Measurements from ENCODE around the gene LSM14A. TPM values are rescaled to one million over a fixed set of nuclear protein-coding genes. Genes with fewer than 3 reads are reported as not detected.
"Not testable (repeated sequence)": the region's sequence is repeated elsewhere in the genome, so short reads cannot be mapped to it uniquely, and the experiment has no call there.

The LSM14A gene
- polyA plus RNA-seq (ENCODE audit: insufficient read depth in 1 of 5, insufficient read length in 5 of 5, low replicate concordance in 1 of 5) = 100 to 1,000 TPM; 127 to 162 (median 159) TPM
- long read RNA-seq, donor 1, transcript LSM14A-203 (10 exons, 3,596 nt) = major isoform, 24 of 100 reads
- long read RNA-seq, donor 1, transcript LSM14A-201 (11 exons, 3,424 nt) = minor isoform, 14 of 100 reads
- long read RNA-seq, donor 1, partial matches to known transcripts = 59 of 100 reads
- long read RNA-seq, donor 1, other reads (novel, unspliced or antisense) = 0 of 100 reads
- long read RNA-seq, donor 2, transcript LSM14A-203 (10 exons, 3,596 nt) = major isoform, 10 of 112 reads
- long read RNA-seq, donor 2, transcript LSM14A-201 (11 exons, 3,424 nt) = minor isoform, 5 of 112 reads
- long read RNA-seq, donor 2, transcript LSM14A-206 (7 exons, 3,601 nt) = minor isoform, 7 of 112 reads
- long read RNA-seq, donor 2, partial matches to known transcripts = 90 of 112 reads
- long read RNA-seq, donor 2, other reads (novel, unspliced or antisense) = 0 of 112 reads
- long read RNA-seq, donor 3, transcript LSM14A-203 (10 exons, 3,596 nt) = major isoform, 10 of 58 reads
- long read RNA-seq, donor 3, transcript LSM14A-201 (11 exons, 3,424 nt) = minor isoform, 7 of 58 reads
- long read RNA-seq, donor 3, partial matches to known transcripts = 36 of 58 reads
- long read RNA-seq, donor 3, other reads (novel, unspliced or antisense) = 0 of 58 reads
- long read RNA-seq, donor 4, transcript LSM14A-203 (10 exons, 3,596 nt) = major isoform, 10 of 143 reads
- long read RNA-seq, donor 4, partial matches to known transcripts = 126 of 143 reads
- long read RNA-seq, donor 4, other reads (novel, unspliced or antisense) = 0 of 143 reads
- long read RNA-seq, donor 5, transcript LSM14A-201 (11 exons, 3,424 nt) = minor isoform, 5 of 89 reads
- long read RNA-seq, donor 5, transcript LSM14A-203 (10 exons, 3,596 nt) = major isoform, 10 of 89 reads
- long read RNA-seq, donor 5, partial matches to known transcripts = 68 of 89 reads
- long read RNA-seq, donor 5, other reads (novel, unspliced or antisense) = 0 of 89 reads
- long read RNA-seq, donor 6, transcript LSM14A-201 (11 exons, 3,424 nt) = minor isoform, 7 of 74 reads
- long read RNA-seq, donor 6, transcript LSM14A-203 (10 exons, 3,596 nt) = major isoform, 16 of 74 reads
- long read RNA-seq, donor 6, partial matches to known transcripts = 49 of 74 reads
- long read RNA-seq, donor 6, other reads (novel, unspliced or antisense) = 0 of 74 reads
- long read RNA-seq, donor 7, transcript LSM14A-203 (10 exons, 3,596 nt) = major isoform, 7 of 36 reads
- long read RNA-seq, donor 7, partial matches to known transcripts = 22 of 36 reads
- long read RNA-seq, donor 7, other reads (novel, unspliced or antisense) = 0 of 36 reads
- long read RNA-seq, donor 8, transcript LSM14A-203 (10 exons, 3,596 nt) = major isoform, 5 of 12 reads
- long read RNA-seq, donor 8, partial matches to known transcripts = 7 of 12 reads
- long read RNA-seq, donor 8, other reads (novel, unspliced or antisense) = 0 of 12 reads

DNA sequence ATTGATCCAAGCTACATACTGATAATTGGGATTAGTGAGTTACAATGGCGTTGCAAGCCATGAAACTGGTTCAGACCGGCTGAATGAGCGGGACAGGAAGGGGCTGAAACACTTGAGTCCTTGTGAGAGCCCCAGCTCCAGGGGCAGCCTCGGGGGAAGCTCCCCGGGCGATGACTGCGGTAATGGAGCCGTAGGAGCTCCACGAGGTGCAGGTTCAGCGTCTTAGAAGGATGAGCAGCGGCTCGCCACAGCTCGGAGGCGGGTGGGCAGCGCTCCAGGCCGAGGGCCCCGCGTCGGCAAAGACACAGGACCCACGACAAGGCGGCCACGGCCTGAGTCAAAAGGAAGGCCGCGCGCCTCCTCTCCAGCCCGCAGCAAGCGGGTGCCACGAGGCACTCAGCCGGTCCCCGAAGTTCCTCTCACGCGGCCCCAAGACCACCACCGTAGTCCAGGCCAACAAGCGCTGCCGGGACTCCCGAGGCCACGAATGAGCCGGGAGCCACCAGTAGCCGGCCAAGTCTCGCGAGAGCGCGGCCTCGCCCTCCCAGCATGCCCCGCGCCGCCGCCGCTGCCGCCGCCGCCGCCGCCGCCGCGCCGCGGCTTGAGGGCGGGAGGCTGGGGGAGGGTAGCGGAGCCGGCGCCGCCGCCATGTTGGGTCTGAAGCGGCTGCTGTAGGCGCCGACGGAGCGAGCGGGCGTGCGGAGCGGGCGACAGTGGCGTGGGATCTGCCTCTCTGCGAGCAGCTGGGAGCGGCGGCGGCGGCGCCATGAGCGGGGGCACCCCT, at the start of gene LSM14A:
Gene LSM14A, plus strand, starts transcription at position 628 of the 784 bp plus-strand sequence. Its CDS starts 139 bp downstream, at position 767.
- peak; percentile 92 for DNase-seq

DNA sequence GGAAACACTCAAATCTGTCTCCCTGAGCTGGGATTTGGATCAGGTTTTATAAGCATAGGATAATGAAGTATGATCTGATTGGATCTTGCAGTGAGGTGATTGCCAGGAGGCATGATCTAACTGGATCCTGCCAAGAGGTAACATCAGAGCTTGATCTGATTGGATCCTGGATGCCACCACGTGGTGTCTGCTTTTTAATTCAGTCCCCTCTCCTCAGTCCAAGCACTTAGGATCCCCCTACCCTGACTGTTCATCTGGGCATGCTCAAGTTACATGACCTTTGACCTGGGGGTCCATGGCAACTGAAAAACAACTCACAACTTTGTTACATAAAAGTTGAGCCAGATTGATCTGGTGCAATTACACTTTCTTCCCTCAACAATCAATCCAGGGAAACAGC, 47.5 kb upstream of the LSM14A start:
- no peak for DNase-seq

DNA sequence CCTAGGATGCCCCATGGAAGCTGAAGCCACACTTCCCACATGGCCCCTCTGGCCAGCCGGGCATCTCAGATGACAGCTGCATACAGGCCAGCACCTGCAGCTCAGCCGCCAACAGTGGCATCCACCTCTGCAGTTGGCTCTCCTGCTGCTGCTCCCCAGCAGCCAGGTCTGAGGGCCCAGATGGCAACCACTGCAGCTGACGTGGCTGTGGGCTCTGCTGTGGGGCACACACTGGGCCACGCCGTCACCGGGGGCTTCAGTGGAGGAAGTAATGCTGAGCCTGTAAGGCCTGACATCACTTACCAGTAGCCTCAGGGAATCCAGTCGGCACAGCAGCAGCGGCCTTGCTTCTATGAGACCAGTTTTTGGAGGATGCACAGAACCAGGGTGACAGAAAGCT, 45.3 kb upstream of the LSM14A start:
- no peak for DNase-seq

DNA sequence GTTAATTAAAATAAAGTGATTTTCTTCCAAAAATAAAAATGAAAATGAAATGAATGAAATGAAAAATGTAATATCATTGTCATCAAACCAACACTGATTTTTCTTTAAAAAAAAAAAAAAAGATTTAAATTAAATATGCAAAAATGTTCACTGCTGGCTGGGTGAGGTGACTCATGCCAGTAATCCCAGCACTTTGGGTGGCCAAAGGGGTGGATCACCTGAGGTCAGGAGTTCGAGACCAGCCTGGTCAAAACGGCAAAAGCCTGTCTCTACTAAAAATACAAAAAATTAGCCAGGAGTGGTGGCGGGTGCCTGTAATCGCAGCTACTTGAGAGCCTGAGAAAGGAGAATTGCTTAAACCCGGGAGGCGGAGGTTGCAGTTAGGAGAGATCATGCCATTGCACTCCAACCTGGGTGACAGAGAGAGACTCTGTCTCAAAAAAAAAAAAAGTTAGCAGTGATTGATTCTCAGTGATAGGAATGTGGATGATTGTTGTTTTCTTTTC, 44.6 kb upstream of the LSM14A start:
- DNase-seq = no peak

DNA sequence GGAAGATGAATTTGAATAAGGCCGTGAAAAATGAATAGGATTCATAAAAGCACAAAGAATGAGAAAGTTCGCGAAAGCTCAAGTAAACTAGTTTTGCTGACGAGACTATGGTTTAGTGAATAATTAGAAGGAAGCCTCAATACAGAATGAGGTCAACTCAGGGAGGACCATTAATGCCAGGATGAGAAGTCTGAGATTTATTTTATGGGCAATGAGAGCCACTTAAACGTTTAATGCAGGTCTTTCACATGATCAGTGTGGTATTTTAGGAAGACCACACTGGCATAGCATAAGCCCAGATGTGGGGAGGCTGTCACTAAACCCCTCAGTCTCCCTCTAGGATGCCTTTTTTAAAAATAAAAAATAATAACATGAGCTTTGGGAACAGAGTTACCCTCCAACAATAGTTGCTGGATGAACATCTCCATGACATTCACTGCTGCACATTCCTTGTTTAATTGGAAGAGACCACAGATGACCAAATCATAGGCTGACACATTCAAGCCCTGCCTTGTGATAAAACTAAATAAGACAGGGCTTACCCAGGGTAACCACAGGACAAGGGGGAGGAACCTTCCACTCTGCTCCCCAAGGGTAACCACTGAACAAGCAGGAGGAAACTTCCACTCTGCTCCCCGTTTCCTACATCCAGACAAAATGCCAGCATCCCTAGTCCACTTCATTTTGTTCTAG, 43.6 kb upstream of the LSM14A start:
- no peak for DNase-seq

DNA sequence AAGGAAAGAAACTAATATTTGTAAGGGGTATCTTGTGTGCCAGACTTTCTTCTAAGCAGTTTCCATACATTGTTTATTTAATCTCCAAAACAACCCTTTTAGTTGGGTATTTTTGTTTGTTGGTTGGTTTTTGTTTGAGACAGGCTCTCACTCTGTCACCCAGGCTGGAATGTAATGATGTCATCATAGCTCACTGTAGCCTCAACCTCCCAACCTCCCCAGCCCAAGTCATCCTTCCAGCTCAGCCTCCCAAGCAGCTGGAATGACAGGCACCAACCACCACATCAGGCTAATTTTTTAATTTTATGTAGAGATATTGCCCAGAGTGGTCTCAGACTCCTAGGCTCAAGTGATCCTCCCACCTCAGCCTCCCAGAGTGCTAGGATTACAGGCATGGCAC, 41.2 kb upstream of the LSM14A start:
- no peak for DNase-seq

DNA sequence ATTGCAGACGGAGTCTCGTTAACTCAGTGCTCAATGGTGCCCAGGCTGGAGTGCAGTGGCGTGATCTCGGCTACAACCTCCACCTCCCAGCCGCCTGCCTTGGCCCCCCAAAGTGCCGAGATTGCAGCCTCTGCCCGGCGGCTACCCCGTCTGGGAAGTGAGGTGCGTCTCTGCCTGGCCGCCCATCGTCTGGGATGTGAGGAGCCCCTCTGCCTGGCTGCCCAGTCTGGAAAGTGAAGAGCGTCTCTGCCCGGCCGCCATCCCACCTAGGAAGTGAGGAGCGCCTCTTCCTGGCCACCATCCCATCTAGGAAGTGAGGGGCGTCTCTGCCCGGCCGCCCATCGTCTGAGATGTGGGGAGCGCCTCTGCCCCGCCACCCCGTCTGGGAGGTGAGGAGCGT, 40.2 kb upstream of the LSM14A start:
- not testable (repeated sequence) for DNase-seq

DNA sequence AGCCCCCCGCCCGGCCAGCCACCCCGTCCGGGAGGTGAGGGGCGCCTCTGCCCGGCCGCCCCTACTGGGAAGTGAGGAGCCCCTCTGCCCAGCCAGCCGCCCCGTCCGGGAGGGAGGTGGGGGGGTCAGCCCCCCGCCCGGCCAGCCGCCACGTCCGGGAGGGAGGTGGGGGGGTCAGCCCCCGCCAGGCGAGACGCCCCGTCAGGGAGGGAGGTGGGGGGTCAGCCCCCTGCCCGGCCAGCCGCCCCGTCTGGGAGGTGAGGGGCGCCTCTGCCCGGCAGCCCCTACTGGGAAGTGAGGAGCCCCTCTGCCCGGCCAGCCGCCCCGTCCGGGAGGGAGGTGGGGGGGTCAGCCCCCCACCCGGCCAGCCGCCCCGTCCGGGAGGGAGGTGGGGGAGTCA, 39.6 kb upstream of the LSM14A start:
- DNase-seq = not testable (repeated sequence)

DNA sequence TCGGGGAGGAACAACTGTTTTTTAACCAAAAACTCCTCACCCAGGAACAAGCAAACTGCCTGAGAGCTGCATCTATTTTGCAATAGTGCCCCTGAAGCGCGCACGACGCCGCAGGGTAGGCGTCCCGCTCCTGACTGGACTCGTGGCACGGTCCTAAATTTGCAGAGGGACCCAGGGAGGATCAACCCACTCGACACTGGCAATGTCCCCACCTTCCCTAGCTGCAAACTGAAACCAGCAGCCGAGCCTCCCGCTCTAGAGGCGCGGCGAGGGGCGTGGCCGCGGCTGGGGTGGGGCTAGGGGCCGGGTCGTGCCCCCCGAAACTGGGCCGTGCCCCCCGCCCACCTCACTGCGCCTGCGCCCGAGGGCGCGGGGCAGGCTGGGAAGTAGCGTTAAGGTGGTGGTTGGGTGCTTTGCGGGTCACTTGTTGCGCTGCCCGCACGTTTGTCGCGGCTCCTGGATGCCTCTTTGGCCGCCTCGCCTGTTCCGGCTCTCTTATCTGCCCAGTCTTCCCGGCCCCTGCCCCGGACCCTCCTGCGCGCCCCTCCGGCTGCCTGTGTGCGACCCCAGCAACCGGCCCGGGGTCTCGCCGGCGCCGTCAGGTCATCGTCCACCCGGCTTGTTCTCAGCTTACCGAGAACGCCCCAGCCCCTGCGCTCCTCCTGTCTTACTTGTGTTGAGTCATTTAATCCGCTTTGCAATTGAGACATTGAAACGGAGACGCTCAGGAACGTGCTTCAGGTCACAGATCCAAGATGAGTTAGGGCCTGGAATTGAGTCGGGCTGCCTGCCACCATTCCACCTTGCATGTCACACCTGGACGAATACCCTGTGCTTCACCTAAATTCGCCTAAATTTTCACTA, 37.9 kb upstream of the LSM14A start:
- peak; percentile 85 to 88 for DNase-seq

DNA sequence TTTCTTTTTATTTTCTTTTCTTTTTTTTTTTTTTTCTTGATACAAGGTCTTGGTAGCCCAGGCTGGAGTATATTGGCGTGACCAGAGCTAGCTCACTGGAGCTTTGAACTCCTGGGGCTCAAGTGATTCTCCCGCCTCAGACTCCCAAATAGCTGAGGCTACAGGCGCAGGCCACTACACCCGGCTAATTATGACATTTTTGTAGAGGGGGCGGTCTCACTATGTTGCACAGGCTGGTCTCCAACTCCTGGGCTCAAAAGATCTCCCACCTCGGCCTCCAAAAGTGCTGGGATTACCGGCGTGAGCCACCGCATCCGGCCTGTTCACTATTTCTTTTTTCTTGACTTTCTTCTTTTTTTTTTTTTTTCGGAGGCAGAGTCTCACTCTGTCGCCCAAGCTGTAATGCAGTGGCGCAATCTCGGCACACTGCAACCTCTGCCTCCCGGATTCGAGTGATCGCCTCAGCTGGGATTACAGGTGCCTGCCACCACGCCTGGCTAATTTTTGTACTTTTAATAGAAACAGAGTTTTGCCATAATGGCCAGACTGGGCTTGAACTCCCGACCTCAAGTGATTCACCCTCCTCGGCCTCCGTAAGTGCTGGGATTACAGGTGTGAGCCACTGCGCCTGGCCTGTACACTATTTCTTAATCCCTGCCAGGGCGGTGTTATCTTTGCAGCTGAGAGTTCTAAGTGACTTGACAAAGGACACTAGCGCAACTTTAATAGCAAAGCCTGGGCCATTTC, 37.1 kb upstream of the LSM14A start:
- no peak for DNase-seq

DNA sequence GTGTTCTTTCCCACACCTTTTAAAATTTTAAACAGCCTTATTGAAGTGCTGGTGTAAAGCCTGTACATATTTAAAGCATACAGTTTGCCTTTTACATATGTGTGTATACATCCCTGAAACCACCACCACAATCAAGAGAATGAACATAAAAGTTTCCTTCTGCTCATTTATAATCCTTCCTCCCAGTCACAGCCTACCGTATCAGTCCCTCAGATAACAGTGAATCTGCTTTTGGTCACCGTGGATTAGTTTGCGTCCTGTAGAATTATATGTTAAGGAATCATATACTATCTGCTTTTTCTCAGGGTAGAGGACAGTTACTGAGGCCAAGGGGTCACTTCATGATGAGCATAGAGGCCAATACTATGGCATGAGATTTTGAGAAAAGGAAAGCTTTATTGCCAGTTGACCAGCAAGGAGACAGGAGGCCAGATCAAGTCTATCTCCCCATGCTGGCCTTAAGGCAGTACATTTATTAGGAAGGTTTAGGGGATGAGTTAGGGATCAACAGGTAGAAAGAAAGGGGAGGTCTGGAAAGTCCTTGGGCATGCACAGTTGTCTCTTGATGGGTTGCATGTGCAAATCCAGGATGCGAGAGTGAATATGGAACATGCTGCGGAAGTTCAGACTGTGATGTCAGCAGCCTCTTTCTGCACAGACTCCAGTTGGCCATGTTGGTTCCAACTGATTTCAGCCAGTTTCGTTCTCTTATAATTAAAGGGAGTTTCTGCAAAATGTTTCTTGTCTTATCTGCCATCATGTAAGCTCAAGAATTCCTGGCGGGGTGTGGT, 36.3 kb upstream of the LSM14A start:
- no peak for DNase-seq

DNA sequence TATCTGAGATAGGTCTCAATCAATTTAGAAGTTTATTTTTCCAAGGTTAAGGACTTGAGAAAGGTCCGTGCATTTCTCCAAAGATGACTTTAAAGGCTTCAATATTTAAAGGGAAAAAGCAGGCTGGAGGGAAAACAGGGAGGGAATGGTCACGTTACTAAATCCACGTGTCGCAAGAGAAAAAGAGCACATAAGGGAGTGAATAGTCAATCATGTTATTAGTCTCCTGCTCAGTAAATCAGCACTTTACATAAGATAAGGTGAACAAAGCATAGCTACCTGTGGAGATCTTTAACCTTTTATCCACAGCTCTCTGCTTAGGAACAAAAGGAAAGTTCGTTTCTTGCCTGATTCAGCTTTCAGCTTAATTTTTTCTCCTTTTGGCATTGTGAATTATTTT, 31.3 kb upstream of the LSM14A start:
- DNase-seq = no peak

DNA sequence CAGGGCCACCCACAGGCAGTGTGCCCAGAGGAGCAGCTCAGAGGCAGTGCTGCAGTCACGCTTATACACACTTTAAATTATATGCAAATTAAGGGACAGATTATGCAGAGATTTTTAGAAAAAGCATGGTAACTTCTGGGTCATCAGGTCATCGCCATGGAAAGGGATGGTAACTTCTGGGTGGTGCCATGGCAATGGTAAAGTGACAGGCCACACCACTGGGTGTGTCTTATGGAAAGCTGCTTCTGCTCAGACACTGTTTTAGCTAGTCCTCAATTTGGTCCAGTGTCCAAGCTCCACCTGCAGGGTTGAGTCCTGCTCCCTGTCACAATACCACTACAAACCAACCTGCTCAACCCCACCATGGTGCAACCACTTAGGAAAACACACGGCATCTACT, 29.9 kb upstream of the LSM14A start:
- DNase-seq = no peak

DNA sequence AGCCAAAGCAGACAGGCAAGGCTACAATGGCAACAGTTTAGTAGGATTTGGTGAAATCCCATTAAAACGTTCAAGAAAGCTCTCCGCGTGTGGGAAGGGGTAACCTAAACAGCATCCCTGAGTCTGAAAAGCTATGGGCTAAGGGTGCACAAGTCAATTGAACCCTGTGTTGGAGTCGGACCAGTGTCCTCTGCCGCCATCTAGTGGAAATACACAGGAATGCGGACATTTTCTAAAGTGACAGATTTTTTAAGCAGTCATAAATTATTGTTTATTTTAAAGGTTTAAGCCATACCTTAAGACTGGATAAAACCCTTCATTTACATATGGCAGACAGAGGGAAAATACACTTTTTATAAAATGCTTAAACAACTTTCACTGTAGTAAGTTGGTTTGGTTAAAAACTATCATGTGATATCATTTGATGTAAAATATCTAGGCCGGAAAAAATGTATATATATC, 26.5 kb upstream of the LSM14A start:
- DNase-seq = peak; percentile 21 to 48

DNA sequence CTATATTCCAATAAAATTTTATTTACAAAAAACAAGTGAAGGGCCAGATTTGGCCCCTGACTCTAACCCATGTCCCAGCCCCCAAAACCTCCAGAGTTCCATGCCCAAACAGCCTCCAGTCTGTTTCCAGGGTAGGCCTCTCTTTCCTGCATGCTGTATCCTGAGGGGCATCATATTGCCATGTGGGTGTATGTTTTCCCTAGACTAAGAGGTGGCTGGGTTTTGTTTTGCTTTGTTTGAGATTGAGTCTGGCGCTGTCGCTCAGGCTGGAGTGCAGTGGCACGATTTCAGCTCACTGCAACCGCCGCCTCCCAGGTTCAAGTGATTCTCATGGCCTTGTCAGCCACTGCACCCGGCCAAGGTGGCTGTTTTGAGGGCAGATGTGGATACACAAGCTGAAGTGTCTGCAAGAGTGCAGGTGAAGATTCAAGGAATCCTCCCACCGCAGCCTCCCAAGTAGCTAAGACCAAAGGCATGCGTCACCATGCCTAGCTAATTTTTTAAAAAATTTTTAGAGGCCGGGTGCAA, 23.6 kb upstream of the LSM14A start:
- no peak for DNase-seq

DNA sequence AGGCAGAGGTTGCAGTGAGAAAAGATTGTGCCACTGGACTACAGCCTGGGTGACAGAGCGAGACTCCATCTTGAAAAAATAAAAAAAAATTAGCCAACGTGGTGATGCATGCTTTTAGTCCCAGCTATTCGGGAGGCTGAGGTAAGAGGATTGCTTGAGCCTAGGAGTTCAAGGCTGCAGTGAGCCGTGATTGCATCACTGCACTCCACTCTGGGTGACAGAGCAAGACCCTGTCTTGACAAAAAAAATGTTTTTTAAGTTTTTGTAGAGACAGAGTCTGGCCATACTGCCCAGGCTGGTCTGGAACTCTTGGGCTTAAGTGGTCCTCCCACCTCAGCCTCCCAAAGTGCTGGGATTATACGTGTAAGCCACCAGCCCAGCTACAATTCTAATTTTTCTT, 22.4 kb upstream of the LSM14A start:
- DNase-seq = no peak

DNA sequence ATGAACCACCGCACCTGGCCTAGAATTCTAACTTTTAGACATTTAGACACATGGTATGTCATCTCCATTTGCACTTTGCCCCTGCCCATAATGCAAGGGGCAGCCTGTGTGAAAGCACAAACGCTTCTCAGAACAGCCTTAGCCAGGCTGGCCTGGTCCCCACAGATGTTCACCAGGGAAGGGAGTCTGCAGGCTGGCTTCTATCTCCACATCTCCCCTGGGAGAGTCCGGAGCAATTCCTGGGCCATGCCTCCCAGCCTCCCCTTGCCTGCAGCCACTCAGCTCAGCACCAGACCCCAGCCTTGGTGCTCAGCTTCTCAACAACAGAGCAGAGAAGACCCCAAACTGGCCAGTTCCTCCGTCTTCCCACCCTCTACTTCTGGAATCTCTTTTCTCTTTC, 21.7 kb upstream of the LSM14A start:
- no peak for DNase-seq

Data from right lung (tissue), 10 donors.